ENCODE data around the gene COPS7B. TPM values are rescaled to one million over a fixed set of nuclear protein-coding genes. Genes with fewer than 3 reads are reported as not detected.
A peak's percentile ranks its signal among the peaks of the same experiment; 100 is the strongest.

Gene COPS7B
- total RNA-seq, 1 donor from 2014 or later: 35.7 TPM

GRCh38 chr2:231853105-231853504, 66.9 kb downstream of the COPS7B start:
- TF ChIP-seq CTCF (IDR thresholded peaks at IDR 0.05): no peak
- DNase-seq (ENCODE audit: extremely low spot score, unreplicated experiment): no peak
- no peak overlapping the region for H3K4me3 Mint-ChIP-seq (ENCODE audit: unreplicated experiment)
- peaks cover 4% of the 10 kb centered on the region for H3K4me1 Mint-ChIP-seq (ENCODE audit: unreplicated experiment)
- no peaks in the 10 kb centered on the region for H3K36me3 Mint-ChIP-seq (ENCODE audit: unreplicated experiment)
- no peak overlapping the region for H3K27ac Mint-ChIP-seq (ENCODE audit: unreplicated experiment)
- H3K9me3 Mint-ChIP-seq (ENCODE audit: unreplicated experiment): no peaks in the 10 kb centered on the region
- H3K27me3 Mint-ChIP-seq (ENCODE audit: unreplicated experiment): peaks cover 16% of the 10 kb centered on the region

GRCh38 chr2:231854616-231855125, 68.4 kb downstream of the COPS7B start:
- Mint-ChIP-seq H3K27me3 (ENCODE audit: unreplicated experiment) (peaks cover 16% of the 10 kb centered on the region), H3K36me3 (ENCODE audit: unreplicated experiment) (no peaks in the 10 kb centered on the region), H3K4me1 (ENCODE audit: unreplicated experiment) (peaks cover 4% of the 10 kb centered on the region), H3K9me3 (ENCODE audit: unreplicated experiment) (no peaks in the 10 kb centered on the region), H3K27ac (ENCODE audit: unreplicated experiment) (no peak overlapping the region), H3K4me3 (ENCODE audit: unreplicated experiment) (no peak overlapping the region)
- no peak for TF ChIP-seq CTCF (IDR thresholded peaks at IDR 0.05)
- DNase-seq (ENCODE audit: extremely low spot score, unreplicated experiment): peak; percentile 67

GRCh38 chr2:231856959-231857358, 70.7 kb downstream of the COPS7B start:
- TF ChIP-seq CTCF (IDR thresholded peaks at IDR 0.05): no peak
- no peak overlapping the region for H3K27ac Mint-ChIP-seq (ENCODE audit: unreplicated experiment)
- no peaks in the 10 kb centered on the region for H3K9me3 Mint-ChIP-seq (ENCODE audit: unreplicated experiment)

More at GRCh38 chr2:231856959-231857358, 70.7 kb downstream of the COPS7B start:
- Mint-ChIP-seq H3K27me3 (ENCODE audit: unreplicated experiment) (peaks cover 4% of the 10 kb centered on the region), H3K4me1 (ENCODE audit: unreplicated experiment) (peaks cover 7% of the 10 kb centered on the region), H3K4me3 (ENCODE audit: unreplicated experiment) (no peak overlapping the region), H3K36me3 (ENCODE audit: unreplicated experiment) (no peaks in the 10 kb centered on the region)
- DNase-seq (ENCODE audit: extremely low spot score, unreplicated experiment): peak; percentile 38

Other genes with a start within 250 kb of the COPS7B start
- gene TEX44, start 193.6 kb upstream of the COPS7B start, total RNA-seq: not detected in 2 replicates
- 709 and 776 TPM in 2 replicates for gene PTMA, start 77.9 kb upstream of the COPS7B start, total RNA-seq
- 16.9 and 17.6 TPM in 2 replicates for gene PDE6D, start 5.2 kb upstream of the COPS7B start, total RNA-seq
- not detected in 2 replicates for gene NPPC, start 140.0 kb downstream of the COPS7B start, total RNA-seq
- 30.0 and 34.3 TPM in 2 replicates for gene DIS3L2, start 175.3 kb downstream of the COPS7B start, total RNA-seq